IMR-90 (cell line): ENCODE results near the gene KIAA1328. TPM values are rescaled to one million over a fixed set of nuclear protein-coding genes. Genes with fewer than 3 reads are reported as not detected.

Experiments used
- ATAC-seq: fragments of 200-7000 bp; cut with Tn5 transposase; 2 replicates; pipeline ENCODE4 v1.9.1; 2020; ENCODE audit warnings: low read depth, mild to moderate bottlenecking, moderate library complexity
- BruUV-seq: library from RNA; stranded (reverse); fragments of 400-500 nt; replicated peaks from 2 replicates; lab custom pipeline; 2021; lab: Mats Ljungman, UMichigan
- CTCF ChIA-PET: fragments of 300-600 bp; formaldehyde crosslinking; extraction: SDS; loops from one replicate; lab custom pipeline; 2021; ENCODE audit warnings: antibody characterized with exemption; lab: Yijun Ruan, JAX
- POLR2A ChIA-PET: fragments of 300-600 bp; sonication (Branson Sonifier 250); formaldehyde crosslinking; loops from one replicate; lab custom pipeline; 2022; ENCODE audit warnings: antibody characterized with exemption; ENCODE audit not compliant: unreplicated experiment; lab: Charles Lee
- DNase-seq: peaks from one replicate; pipeline ENCODE4 v3.0.0; 2013
- H2AFZ ChIP-seq: replicated peaks from 2 replicates; pipeline ENCODE3; 2013; ENCODE audit warnings: low read length, mild to moderate bottlenecking; ENCODE audit not compliant: poor library complexity
- H2AK5ac ChIP-seq: 2 replicates; pipeline ENCODE4 v1.6.1; 2013; ENCODE audit warnings: low read depth, low read length, inconsistent platforms
- H2AK9ac ChIP-seq: replicated peaks from 2 replicates; pipeline ENCODE3; 2013; ENCODE audit warnings: mild to moderate bottlenecking, low read depth, low read length, moderate library complexity; ENCODE audit not compliant: poor library complexity
- H2BK120ac ChIP-seq: 2 replicates; pipeline ENCODE4 v1.6.1; 2013; ENCODE audit warnings: low read depth, low read length, inconsistent platforms
- H2BK15ac ChIP-seq: 3 replicates; pipeline ENCODE4 v1.6.1; 2013; ENCODE audit warnings: low read depth, low read length, inconsistent platforms
- H2BK20ac ChIP-seq: 2 replicates; pipeline ENCODE4 v1.6.1; 2013; ENCODE audit warnings: low read depth, mild to moderate bottlenecking, inconsistent platforms, low read length, moderate library complexity
- H2BK5ac ChIP-seq: 2 replicates; pipeline ENCODE4 v1.6.1; 2013; ENCODE audit warnings: mild to moderate bottlenecking, low read depth, low read length, inconsistent platforms; ENCODE audit not compliant: poor library complexity, severe bottlenecking
- H3K14ac ChIP-seq: replicated peaks from 2 replicates; pipeline ENCODE4 v1.6.1; 2013; ENCODE audit warnings: low read depth, low read length, inconsistent platforms
- H3K18ac ChIP-seq: 2 replicates; pipeline ENCODE4 v1.6.1; 2013; ENCODE audit warnings: low read depth, low read length, control low read depth
- H3K23ac ChIP-seq: 2 replicates; pipeline ENCODE4 v1.6.1; 2013; ENCODE audit warnings: low read depth, low read length, inconsistent platforms
- H3K27ac ChIP-seq: 2 replicates; pipeline ENCODE4 v1.5.1; 2013; ENCODE audit warnings: mild to moderate bottlenecking, control low read depth, low read length; ENCODE audit not compliant: insufficient read depth
- H3K27me3 ChIP-seq: 2 replicates; pipeline ENCODE4 v1.6.1; 2013; ENCODE audit warnings: low read length; ENCODE audit not compliant: control insufficient read depth, insufficient read depth
- H3K36me3 ChIP-seq: 2 replicates; pipeline ENCODE4 v1.6.1; 2013; ENCODE audit warnings: low read length, mixed read lengths; ENCODE audit not compliant: control insufficient read depth, insufficient read depth
- H3K4ac ChIP-seq: 2 replicates; pipeline ENCODE4 v1.6.1; 2013; ENCODE audit warnings: low read depth, low read length, inconsistent platforms
- H3K4me1 ChIP-seq: 2 replicates; pipeline ENCODE4 v1.6.1; 2013; ENCODE audit warnings: low read length, mixed read lengths; ENCODE audit not compliant: control insufficient read depth, insufficient read depth
- H3K4me2 ChIP-seq: 2 replicates; pipeline ENCODE4 v1.6.1; 2013; ENCODE audit warnings: low read depth, mild to moderate bottlenecking, control low read depth, low read length, moderate library complexity
- H3K4me3 ChIP-seq: 2 replicates; pipeline ENCODE4 v1.5.1; 2013; ENCODE audit warnings: low read depth, mild to moderate bottlenecking, control low read depth, low read length, moderate library complexity; ENCODE audit not compliant: insufficient read depth
- H3K56ac ChIP-seq: 2 replicates; pipeline ENCODE4 v1.6.1; 2013; ENCODE audit warnings: low read length, inconsistent platforms; ENCODE audit not compliant: insufficient read depth; ENCODE audit errors: extremely low read depth
- H3K79me1 ChIP-seq, 2 experiments: 2 replicates each; pipeline ENCODE4 v1.6.1; 2013; ENCODE audit warnings: low read length in 2 of 2, inconsistent platforms in 1 of 2, low read depth in 1 of 2
- H3K9ac ChIP-seq: 2 replicates; pipeline ENCODE4 v1.6.1; 2013; ENCODE audit warnings: low read depth, low read length, control low read depth
- H3K9me1 ChIP-seq: 2 replicates; pipeline ENCODE4 v1.6.1; 2013; ENCODE audit warnings: low read length, inconsistent platforms; ENCODE audit not compliant: insufficient read depth
- H3K9me3 ChIP-seq: 2 replicates; pipeline ENCODE4 v1.6.1; 2013; ENCODE audit warnings: low read length; ENCODE audit not compliant: control insufficient read depth, insufficient read depth
- H4K20me1 ChIP-seq: 2 replicates; pipeline ENCODE4 v1.6.1; 2013; ENCODE audit warnings: low read length, inconsistent platforms; ENCODE audit not compliant: insufficient read depth
- H4K5ac ChIP-seq: 2 replicates; pipeline ENCODE4 v1.6.1; 2013; ENCODE audit warnings: mild to moderate bottlenecking, low read depth, low read length, control low read depth
- H4K8ac ChIP-seq, 2 experiments: 2 replicates each; pipeline ENCODE4 v1.6.1; 2013; ENCODE audit warnings: low read depth in 2 of 2, low read length in 2 of 2, control low read depth in 1 of 2, inconsistent platforms in 1 of 2
- H4K91ac ChIP-seq: 2 replicates; pipeline ENCODE4 v1.6.1; 2013; ENCODE audit warnings: low read depth, low read length, inconsistent platforms; ENCODE audit not compliant: insufficient read depth
- BHLHE40 ChIP-seq: fragments of 150-350 bp; IDR thresholded peaks from 2 replicates; pipeline ENCODE4 v1.6.1; 2016; ENCODE audit warnings: mild to moderate bottlenecking, low read depth, low read length
- CHD1 ChIP-seq: IDR thresholded peaks from 2 replicates; pipeline ENCODE4 v1.6.1; 2012; ENCODE audit warnings: low read depth, low read length, improper control_type of control experiment
- CTCF ChIP-seq: conservative IDR thresholded peaks from 2 replicates; pipeline ENCODE4 v1.5.1; 2012; ENCODE audit warnings: mild to moderate bottlenecking, low read depth, low read length, improper control_type of control experiment
- ELK1 ChIP-seq: fragments of 150-350 bp; IDR thresholded peaks from 2 replicates; pipeline ENCODE4 v1.6.1; 2016; ENCODE audit warnings: low read depth, mild to moderate bottlenecking, low read length, moderate library complexity, borderline replicate concordance
- MAZ ChIP-seq: IDR thresholded peaks from 2 replicates; pipeline ENCODE4 v1.6.1; 2012; ENCODE audit warnings: low read depth, mild to moderate bottlenecking, low read length, improper control_type of control experiment, moderate library complexity, borderline replicate concordance
- NFE2L2 ChIP-seq: fragments of 150-350 bp; IDR thresholded peaks from 2 replicates; pipeline ENCODE4 v1.6.1; 2016; ENCODE audit warnings: low read depth, mild to moderate bottlenecking, low read length
- POLR2A ChIP-seq: IDR thresholded peaks from 2 replicates; pipeline ENCODE4 v1.6.1; 2012; ENCODE audit warnings: mild to moderate bottlenecking, low read depth, low read length
- RCOR1 ChIP-seq: IDR thresholded peaks from 2 replicates; pipeline ENCODE4 v1.6.1; 2012; ENCODE audit warnings: mild to moderate bottlenecking, low read length, improper control_type of control experiment; ENCODE audit not compliant: insufficient replicate concordance
- RFX5 ChIP-seq: IDR thresholded peaks from 2 replicates; pipeline ENCODE4 v1.8.0; 2012; ENCODE audit warnings: low read depth, mild to moderate bottlenecking, low read length, moderate library complexity
- SMC3 ChIP-seq: fragments of 150-350 bp; IDR thresholded peaks from 2 replicates; pipeline ENCODE4 v1.6.1; 2016; ENCODE audit warnings: low read depth, mild to moderate bottlenecking, antibody characterized with exemption, low read length, moderate library complexity
- USF2 ChIP-seq: fragments of 150-350 bp; IDR thresholded peaks from 2 replicates; pipeline ENCODE4 v1.6.1; 2017; ENCODE audit warnings: mild to moderate bottlenecking, antibody characterized with exemption, low read length, low read depth
- WGBS, 2 experiments: methylation state at CpG; one replicate each; pipeline versions ENCODE4 v1.1.5 to v1.1.7; 2013; ENCODE audit warnings: missing lambda C conversion rate in 2 of 2; ENCODE audit not compliant: insufficient read length in 1 of 2; ENCODE audit errors: extremely low coverage in 2 of 2; 5-methylcytosine and 5-hydroxymethylcytosine counted together
- dilution Hi-C: fragments of 300-500 bp; cut with HindIII; formaldehyde crosslinking; loops from one replicate; pipeline ENCODE4 v1.14.3; 2018; ENCODE audit warnings: low sequenced_read_pairs; ENCODE audit not compliant: unreplicated experiment
- in situ Hi-C: fragments of 300-500 bp; cut with MboI; formaldehyde crosslinking; loops from 3 replicates; pipeline ENCODE4 v1.14.3; 2019; ENCODE audit warnings: low sequenced_read_pairs, inconsistent platforms, mixed read lengths
- intact Hi-C: fragments of 100-400 bp; cut with micrococcal nuclease; formaldehyde crosslinking; loops from 2 replicates; pipeline ENCODE4 v1.10.0; 2022
- polyA plus RNA-seq, 3 experiments: library from polyadenylated mRNA; depleted of rRNA; stranded (reverse); fragments of >200 nt; gene quantifications; 2 replicates each; pipeline ENCODE4 v1.2.3, GENCODE V29; 2012; ENCODE audit warnings: low replicate concordance in 1 of 3
- total RNA-seq: library from RNA; depleted of rRNA; stranded (reverse); fragments of >200 nt; gene quantifications from 2 replicates; pipeline ENCODE4 v1.2.3, GENCODE V29; 2012

The KIAA1328 gene
- total and polyA plus RNA-seq, 2 of the 4 experiments (the other 2 are of a cell fraction), result 2.4 to 7.0 TPM

- dilution Hi-C loops (no loop called here), in situ Hi-C loops (no loop called here), intact Hi-C loops (no loop called here)
- H3K23ac ChIP-seq, result no peak overlapping the region
- DNase-seq (no peak), ATAC-seq (no peak)
- no peak overlapping the region for H4K91ac ChIP-seq
- no peak overlapping the region for H2BK15ac ChIP-seq
- H4K5ac ChIP-seq, result no peak overlapping the region
- ChIA-PET CTCF (interaction anchor here (1.7 kb wide), 1 partner anchor 11 kb away, joined by 4 read pairs; the partner anchor contains the start of gene TPGS2), POLR2A (no interaction called here)
- H2BK20ac ChIP-seq, result no peak overlapping the region
- H3K14ac ChIP-seq, result no peak overlapping the region
- no peak overlapping the region for H3K18ac ChIP-seq
- H3K4me1 ChIP-seq, result no peaks in the 10 kb centered on the region
- no peaks in the 10 kb centered on the region for H3K9me3 ChIP-seq
- H3K4me2 ChIP-seq, result no peak overlapping the region
- H3K4me3 ChIP-seq, result no peak overlapping the region
- H3K9me1 ChIP-seq, result peaks cover 3% of the 10 kb centered on the region; the same call in 1 of the 2 replicates
- no TSS peak for BruUV-seq
- no peak overlapping the region for H2AK5ac ChIP-seq
- no peak overlapping the region for H3K9ac ChIP-seq
- no peak overlapping the region for H2AK9ac ChIP-seq
- H4K8ac ChIP-seq, result no peak overlapping the region
- WGBS, 2 experiments, result 100% methylated on average over 2 of the region's 4 CpGs; no CpG with 5 or more reads in 1 of the 2 experiments
- no peaks in the 10 kb centered on the region for H3K79me1 ChIP-seq
- no peak overlapping the region for H2BK120ac ChIP-seq
- no peak overlapping the region for H3K56ac ChIP-seq
- no peak overlapping the region for H3K4ac ChIP-seq
- no peaks in the 10 kb centered on the region for H3K27me3 ChIP-seq
- no peak overlapping the region for H3K27ac ChIP-seq
- no peak overlapping the region for H2BK5ac ChIP-seq
- no peak overlapping the region for H2AFZ ChIP-seq
- TF ChIP-seq MAZ, result no peak
- TF ChIP-seq SMC3, result no peak
- no peak for TF ChIP-seq NFE2L2
- TF ChIP-seq RCOR1, result no peak
- no peak for TF ChIP-seq POLR2A
- TF ChIP-seq CTCF, result no peak
- TF ChIP-seq ELK1, result no peak
- TF ChIP-seq RFX5, result no peak
- TF ChIP-seq BHLHE40, result no peak
- TF ChIP-seq USF2, result no peak
- no peak for TF ChIP-seq CHD1
- no peaks in the 10 kb centered on the region for H3K36me3 ChIP-seq
- no peaks in the 10 kb centered on the region for H4K20me1 ChIP-seq
Measured at GRCh38 chr18:36839835-36840234, 10.9 kb downstream of the KIAA1328 start.
